DMS 273 treated with DMSO at 0.1 percent for 48 hours (cell line): ENCODE measurements around the gene GRIK3.

Experiments used
- DNase-seq: peaks from one replicate; lab custom pipeline; 2025; lab: John Stamatoyannopoulos, UW

The GRIK3 gene

DNA sequence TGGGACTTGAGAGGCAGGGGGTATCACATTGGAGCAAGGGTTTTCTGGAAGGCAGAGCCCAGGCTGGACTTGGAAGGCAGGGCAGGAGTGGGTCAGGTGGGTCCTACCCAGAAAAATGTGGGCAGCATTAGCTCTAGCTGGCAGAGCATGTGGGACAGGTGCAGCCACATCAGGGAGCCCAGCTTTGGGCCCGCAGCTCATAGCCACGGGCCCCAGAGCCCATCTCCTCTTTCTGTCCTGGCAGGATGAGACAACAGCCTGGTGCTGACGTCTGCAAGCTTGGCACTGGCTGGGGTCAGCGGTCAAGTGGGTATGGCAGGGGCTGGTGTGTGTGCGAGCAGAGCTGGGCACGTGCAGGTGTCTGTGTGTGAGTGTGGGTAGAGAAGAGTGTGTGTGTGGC is 154.7 kb downstream of the GRIK3 start:
- DNase-seq: no peak

GRCh38 chr1:36876990-36877389 is 157.3 kb downstream of the GRIK3 start:
- no peak for DNase-seq

DNA sequence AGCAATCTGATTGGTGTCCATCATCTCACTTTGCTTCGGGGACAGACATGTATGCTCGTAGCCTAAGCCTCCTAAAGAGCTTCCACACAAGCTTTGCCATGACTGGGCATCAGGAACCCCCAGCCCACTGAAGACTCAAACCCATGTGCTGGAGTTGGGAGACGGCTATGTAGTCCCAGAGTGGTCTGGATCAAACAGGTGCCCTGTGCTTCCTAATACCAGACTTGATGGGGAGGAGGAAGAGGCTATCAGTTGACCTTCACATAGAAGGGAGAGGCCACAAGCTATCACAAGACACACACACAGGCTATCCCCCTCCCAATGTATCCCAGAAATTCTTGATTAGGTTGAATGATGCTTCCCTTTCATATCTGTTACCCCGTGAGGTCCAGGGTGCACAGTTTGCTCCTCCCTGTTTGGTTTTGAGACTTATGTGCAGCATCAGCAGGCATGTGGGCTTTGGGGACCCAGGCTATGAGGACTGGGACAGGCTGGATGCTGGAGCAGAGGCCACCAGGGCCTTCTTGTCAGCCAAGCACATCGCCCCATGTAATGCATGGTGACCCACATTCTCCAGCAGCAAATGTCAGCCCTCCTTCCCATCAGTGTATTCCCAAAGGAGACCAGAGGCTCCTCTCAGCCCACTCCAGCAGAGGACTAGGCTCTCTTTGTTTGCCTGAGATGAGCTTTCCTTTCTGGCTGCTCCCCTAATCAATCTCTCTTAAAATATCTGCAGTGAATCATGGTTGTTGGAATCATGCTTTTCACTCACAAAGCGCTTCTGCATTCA is 159.8 kb downstream of the GRIK3 start:
- no peak for DNase-seq

DNA sequence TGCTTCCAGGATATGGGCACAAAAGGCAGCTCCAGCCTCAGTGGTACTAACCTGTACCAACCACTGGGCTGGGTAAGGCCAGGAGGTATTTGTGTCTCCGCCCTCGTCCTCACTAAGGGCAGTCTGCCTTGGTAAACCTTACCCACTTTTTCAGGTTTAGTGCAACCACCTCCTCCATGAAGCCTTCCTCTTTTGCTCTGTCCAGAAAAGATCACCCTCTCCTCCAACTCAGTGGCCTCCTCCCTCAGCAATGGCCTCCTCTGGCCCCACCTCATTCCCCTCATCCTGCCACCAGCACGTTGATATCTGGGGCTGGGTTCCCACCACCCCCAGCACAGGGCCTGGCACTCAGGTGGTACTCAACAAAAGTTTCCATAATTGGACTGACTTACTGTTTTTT is 161.5 kb downstream of the GRIK3 start:
- no peak for DNase-seq

DNA sequence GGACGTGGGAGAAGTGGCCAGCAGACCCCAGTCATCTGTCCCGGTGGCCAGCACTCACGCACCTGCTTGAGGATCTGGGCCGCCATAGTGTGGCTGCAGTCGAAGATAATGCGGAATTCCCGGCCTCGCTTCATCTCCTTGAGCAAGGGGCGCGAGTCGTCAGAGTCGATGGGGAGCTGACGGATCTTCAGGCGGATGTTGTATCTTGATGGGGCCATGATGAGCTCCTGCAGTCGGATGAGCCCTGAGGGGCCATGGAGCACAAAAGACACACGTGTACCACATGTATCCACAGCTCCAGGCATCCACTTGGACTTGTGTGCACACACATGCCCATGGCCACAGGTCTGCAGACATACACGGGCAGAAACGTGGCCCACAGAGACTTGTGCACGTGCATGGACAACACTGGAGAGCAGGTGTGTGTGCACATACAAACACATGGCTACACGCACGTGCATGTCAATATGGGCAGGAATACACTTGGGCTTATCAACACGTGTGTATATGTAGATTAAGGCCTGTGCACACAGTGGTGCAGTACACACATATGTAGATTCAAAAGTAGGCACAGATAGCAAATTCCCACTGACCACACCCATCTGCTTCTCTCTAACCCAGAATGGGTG is 162.1 kb downstream of the GRIK3 start:
- DNase-seq: no peak

DNA sequence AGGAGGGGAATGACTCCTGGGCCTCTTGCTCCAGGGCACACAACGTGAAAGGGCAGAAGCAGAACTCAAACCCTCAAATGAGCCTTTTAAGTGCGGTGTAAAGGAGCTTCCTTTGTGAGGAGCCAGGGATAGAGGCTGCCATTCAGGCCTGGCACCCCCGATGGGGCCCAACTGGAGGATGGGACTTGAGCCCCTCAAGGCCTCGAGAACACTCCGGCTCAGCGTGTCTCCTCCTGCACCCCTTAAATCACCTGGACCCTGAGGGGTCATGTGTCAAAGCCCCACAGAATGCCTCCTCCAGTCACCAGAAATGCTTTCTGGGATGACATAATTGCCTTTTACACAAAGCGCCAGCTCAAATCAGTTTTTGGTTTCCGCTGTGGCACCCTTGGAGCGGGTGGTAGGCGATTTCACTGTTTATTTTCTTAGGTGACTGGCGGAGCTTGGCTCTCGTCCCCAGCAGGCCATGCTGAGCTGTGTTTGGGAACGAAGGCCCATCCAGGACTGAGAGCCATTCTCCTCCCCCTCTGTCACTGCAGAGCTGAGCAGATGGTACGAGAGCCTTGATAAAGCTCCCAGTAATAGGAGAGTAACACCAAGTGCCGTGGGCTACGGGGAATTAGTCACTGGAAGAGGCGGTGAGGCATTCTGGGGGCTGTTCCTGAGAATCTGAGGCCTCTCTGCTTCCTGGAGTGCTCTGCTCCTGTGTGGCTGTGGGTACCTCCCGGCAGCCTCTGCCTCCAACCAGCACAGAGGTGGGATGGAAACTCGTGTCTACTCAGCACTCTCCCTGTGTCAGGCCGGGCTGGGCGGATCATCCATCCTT is 163.0 kb downstream of the GRIK3 start:
- DNase-seq: peak; percentile 69

DNA sequence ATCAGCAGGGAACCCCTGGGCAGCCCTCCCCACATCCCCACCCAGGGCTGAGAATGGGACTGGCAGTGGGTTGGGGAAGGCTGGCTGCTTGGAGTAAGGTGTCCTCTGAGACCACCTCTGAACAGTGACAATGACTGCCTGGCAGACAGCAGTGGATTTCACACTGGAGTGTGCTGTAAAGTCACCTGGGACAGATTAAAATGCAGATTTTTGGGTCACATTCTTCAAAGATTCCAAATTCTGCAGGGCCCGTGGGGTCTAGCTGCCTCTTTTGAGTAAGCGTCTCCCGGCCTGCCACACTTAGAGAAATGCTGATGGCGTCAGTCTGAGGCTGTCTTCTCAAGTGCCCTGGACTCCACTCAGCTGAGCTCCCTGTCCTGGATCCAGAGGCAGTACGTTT is 164.5 kb downstream of the GRIK3 start:
- no peak for DNase-seq

- DNase-seq: no peak
Measured at GRCh38 chr1:36869054-36869453, 165.3 kb downstream of the GRIK3 start.

DNA sequence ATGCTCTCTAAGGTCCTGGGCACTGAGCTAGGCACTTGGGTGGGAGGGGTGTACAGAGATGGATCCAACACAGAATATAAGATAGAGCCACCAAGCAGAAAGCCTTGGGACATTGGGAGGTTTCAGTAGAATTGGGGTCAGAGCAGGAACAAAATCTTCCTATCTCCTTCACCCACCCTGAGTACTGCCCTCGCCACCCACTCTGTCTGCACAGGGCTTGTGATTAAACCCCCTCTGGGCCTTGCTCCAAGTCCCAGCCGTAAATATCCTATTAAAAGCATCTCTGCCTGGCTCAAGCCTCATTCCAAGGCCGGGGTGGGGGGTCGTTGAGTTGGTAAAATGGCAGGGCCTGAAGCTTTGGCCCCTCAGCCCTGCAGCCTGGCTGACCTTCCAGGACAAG is 166.7 kb downstream of the GRIK3 start:
- DNase-seq: no peak

- DNase-seq: no peak
Measured at GRCh38 chr1:36866169-36866814, 168.0 kb downstream of the GRIK3 start.

GRCh38 chr1:36865602-36865900 is 168.8 kb downstream of the GRIK3 start:
- DNase-seq: no peak

DNA sequence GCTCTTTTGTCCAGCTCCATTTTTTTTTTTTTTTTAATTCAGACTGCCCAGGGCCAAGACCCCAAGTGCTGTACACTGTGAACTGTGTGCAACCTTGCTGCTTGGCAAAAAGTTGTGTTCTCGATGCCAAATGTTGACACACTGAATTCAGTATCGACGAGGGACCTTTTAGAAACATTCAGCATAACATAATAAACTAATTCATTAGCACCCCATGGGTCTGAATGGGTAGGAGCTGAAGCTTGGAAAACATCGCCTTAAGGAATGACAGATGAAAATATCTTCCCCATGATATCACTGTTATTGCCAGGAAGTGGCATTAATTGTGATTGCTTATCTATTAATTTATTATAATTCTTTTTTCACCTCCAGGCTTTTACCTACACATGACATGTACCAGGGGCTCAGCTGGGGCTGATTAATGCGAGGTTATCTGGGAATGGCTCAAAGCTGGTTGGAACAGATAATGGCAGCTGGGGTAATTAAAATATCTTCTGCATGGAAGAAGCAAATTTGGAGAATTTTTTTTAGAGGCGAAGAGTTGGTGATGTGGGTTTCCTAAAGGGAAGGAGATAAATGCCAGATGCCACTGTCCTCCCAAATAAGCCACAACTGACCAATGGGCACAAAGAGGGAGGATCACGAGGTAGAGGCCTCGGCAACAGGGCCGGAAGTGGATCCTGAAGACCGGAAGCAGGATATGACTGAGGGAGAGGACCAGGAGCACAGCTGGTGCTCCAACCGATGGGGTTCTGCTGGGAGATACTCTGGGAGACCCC is 169.3 kb downstream of the GRIK3 start:
- DNase-seq: no peak

DNA sequence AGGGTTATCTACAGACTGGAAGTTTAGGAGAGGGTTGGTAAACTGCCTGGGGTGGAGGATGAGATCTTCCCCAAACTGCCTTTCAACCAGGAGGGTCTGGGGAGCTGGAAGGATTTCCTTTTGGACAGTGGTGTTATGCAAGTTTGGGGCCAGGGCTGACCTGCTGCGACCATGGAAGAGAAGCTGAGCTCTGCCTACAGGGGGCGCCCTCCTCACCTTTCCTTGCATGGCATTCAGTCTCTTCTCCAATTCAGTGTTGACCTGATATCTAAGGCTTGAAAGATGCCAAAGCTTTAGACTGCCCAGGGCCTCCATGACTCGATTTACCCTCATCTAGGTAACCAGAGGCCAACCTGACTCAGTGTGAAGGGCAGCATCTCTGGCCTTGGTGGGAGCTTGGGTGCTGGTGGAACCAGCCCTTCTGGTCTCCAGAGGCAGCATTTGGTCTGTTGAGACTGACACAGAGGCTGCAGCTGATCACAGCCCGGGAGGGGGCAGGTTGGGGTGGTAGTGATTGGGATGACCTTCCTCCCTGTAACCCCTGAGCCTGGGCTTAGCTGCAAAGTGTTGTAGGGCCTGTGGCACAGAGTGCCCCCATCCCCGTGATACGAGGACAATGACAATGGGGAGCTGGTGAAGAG is 170.0 kb downstream of the GRIK3 start:
- DNase-seq: no peak

DNA sequence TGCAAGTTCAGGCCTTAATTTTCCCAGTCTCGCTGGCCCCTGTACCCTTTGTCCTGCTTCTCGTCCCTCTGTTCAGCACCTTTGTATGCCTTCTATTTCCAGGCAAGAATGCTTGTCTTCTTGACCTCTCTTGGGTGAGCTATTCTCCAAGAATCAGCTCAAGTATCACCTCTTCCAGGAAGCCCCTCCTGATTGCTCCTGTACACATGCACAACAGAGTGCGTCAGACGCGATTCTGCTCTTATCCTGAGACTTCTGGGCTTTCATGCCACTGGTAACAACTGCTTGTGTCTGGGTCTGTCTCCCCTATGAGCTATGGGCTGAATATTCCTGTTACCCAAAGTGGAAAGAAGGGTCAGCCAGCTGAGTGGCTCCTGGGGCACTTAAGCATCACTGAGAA is 170.8 kb downstream of the GRIK3 start:
- no peak for DNase-seq

DNA sequence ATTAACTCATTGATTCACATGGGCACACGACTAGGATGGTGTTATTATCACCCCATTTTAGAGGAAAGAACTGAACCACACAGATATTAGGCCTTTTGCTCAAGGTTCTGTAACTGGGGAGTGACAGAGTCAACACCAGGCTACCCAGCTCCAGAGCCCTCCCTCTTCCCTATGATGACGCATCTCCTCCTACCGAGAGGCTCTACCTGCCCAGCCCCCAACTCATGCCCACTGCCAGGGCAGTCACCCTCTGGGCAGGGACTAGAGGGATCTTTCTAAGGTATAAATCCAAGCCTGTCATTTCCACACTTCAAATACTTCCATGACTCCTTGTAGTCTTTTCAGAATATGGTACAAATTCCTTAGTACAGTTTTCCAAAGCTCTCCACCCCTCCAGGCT is 171.3 kb downstream of the GRIK3 start:
- no peak for DNase-seq

GRCh38 chr1:36861375-36861774 is 172.9 kb downstream of the GRIK3 start:
- no peak for DNase-seq

GRCh38 chr1:36859926-36860325 is 174.4 kb downstream of the GRIK3 start:
- no peak for DNase-seq

DNA sequence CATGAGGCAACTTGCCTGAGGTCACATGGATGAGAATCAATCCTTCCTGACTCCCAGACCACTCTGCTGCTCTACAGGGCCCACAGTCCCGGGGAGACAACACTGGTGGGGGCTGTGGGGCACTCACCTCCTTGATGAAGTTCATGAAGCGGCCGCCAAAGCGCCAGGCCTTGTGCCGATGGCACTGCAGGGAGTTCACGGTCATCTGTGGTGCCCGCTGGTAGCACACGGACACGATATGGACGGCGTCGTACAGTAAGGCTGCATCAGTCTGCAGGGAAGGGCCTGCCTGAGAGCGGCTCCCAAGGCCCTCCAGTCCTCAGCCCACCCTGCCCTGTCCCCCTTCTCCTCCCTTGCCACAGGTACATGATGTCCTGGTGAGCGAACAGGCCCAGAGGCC is 175.3 kb downstream of the GRIK3 start:
- no peak for DNase-seq

DNA sequence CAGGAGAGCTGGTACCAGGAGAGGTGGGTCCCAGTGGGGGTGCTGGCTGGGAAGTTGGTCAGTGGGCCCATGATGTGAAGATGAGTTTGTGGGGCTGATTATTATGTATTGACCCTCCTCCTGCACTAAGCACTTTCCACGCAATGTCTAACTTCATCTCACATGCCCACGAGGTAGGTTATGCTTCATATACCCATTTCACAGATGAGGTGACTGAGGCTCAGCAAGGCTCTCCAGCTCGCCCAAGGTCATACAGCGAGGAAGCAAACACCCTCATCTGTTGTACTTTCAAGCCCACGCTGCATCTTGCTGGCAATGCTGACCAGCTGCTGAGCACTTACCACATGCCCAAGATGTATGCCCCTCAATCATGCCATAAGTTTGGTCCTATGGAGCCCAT is 175.8 kb downstream of the GRIK3 start:
- DNase-seq: no peak

GRCh38 chr1:36857754-36858153 is 176.6 kb downstream of the GRIK3 start:
- no peak for DNase-seq

DNA sequence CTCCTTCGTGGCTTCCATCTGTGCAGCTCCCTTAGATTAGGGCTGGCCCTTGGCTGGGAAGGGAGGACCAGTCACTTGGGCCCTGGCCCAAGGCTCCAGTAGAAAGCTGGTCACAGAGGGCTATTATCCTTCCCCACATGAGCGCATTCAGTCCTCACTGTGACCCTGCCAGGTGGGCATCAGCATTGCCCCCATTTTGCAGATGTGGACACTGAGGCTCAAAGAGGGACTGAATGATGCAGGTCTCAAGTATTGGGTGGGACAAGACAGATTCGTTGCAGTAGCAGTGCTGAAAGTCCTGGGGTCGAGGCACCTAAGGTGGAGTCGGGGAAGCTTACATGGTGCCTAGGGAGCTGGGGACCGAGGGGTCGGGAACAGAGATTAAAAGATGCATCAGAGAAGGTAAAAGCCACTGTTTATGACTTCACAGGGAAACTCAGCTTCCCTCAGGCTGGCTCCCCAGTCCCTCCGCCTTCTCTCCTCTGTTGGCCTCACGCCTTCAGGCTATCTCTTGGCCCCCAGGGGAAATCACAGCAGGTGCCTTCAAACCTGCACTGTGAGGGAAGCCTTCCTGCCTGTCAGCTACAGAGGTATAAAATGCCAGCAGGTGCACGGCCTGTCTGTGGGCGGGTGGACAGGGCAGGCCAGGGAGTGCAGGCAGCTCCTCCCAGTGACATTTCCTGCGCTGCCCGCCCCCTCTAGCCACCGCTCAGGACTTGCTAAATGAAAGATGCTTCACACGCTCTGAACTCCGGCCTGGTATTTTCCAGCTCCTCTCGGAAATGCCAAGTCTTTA is 178.4 kb downstream of the GRIK3 start:
- DNase-seq: no peak
